Measurements from ENCODE around the gene CHD6. TPM values are rescaled to one million over a fixed set of nuclear protein-coding genes. Genes with fewer than 3 reads are reported as not detected.

The CHD6 gene
- total RNA-seq, 4 donors from 2014 or later = 21.5 to 130 (median 33.6) TPM

DNA sequence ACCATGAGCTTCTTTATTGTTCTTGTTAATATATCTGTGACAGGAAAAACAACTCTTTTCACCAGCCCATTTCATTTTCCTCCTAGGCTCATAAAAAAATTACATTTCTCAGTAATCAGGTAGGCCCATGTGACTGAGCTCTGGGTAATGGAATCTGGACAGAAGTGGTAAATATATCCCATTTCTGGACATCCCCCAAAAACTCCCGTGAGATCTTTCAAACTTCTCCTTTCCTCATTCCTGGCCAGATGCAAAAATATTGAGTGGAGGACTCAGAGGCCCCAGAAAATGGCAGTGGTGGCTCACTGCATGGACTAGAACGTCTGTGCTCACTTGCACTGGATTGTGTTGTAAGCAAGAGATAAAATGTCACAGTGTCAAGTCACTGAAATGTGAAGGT is 3.8 kb upstream of the CHD6 start:
- no peaks in the 10 kb centered on the region for H3K27me3 ChIP-seq
- no peak overlapping the region for H3K27ac ChIP-seq
- H3K4me1 ChIP-seq = peaks cover 0 to 5% (median 4%) of the 10 kb centered on the region in 4 donors
- H3K9me3 ChIP-seq = no peaks in the 10 kb centered on the region
- H3K36me3 ChIP-seq = no peaks in the 10 kb centered on the region
- DNase-seq = no peak
- TF ChIP-seq CTCF (IDR thresholded peaks at IDR 0.05) (no peak), POLR2A (IDR thresholded peaks at IDR 0.05) (no peak)
- no peak overlapping the region for H3K4me3 ChIP-seq

DNA sequence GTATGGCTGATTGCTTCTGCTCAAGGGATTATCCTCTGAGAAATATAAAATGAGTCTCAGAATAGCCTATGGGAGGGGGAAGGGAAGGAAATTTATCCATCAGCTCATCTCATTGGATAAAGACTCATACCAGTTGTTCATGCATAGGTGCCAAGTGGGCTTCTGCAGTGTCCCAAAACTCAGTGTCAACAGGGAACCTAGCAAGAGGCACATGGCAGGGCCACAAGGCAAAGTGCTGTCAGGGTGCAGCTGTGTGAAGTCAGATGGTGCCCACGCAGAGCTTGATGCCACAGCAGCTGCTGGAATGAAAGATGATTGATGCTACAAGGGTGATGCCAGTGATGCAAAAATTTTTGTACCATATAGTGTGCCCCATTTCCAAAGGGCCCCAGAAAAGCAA is 3.2 kb upstream of the CHD6 start:
- no peaks in the 10 kb centered on the region for H3K36me3 ChIP-seq
- H3K9me3 ChIP-seq = no peaks in the 10 kb centered on the region
- no peak overlapping the region for H3K4me3 ChIP-seq
- DNase-seq = no peak
- H3K27ac ChIP-seq = no peak overlapping the region
- TF ChIP-seq CTCF (IDR thresholded peaks at IDR 0.05) (no peak), POLR2A (IDR thresholded peaks at IDR 0.05) (no peak)
- peaks cover 0 to 11% (median 7%) of the 10 kb centered on the region in 4 donors for H3K4me1 ChIP-seq
- no peaks in the 10 kb centered on the region for H3K27me3 ChIP-seq

- TF ChIP-seq CTCF (IDR thresholded peaks at IDR 0.05) (no peak), POLR2A (IDR thresholded peaks at IDR 0.05) (no peak)
- no peak for DNase-seq
- Histone ChIP-seq H3K36me3 (no peaks in the 10 kb centered on the region), H3K4me3 (no peak overlapping the region), H3K4me1 (peaks cover 0 to 11% (median 8%) of the 10 kb centered on the region in 4 donors), H3K27me3 (no peaks in the 10 kb centered on the region), H3K9me3 (no peaks in the 10 kb centered on the region), H3K27ac (peak overlapping the region in 1 of 4 donors; percentile 40)
These were observed 1.4 kb upstream of the CHD6 start for GRCh38 chr20:41619360-41620100.

DNA sequence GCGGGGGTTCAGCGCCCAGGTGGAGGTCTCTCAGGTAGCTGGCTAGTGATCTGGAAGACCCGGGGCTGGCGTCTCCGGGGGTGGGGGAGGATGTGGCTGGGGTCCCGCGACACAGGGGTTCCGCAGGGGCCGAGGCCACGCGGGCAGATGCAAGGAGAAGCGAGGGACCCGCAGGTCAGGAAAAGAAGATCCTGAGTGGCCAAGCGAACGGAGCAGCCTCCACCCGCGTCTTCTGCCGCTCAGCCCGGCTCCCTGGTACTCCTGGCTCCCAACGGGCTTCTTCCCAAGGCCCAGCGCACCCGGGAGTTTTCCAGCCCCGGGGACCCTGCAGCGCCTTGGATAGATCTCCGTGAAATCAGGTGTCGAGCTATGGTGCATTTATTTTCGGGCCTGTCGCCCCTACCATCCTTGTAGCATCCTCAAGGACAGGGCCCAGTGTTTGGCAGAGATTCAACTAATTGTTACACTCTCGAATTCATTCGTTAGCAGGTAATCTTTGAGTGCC is 682 bp upstream of the CHD6 start:
- Histone ChIP-seq H3K4me1 (peaks cover 0 to 11% (median 8%) of the 10 kb centered on the region in 4 donors), H3K27ac (peak overlapping the region in 3 of 4 donors; percentile 40 to 81 (median 50)), H3K9me3 (no peaks in the 10 kb centered on the region), H3K4me3 (peak overlapping the region; percentile 77 to 99 (median 86)), H3K27me3 (no peaks in the 10 kb centered on the region), H3K36me3 (no peaks in the 10 kb centered on the region)
- no peak for TF ChIP-seq POLR2A (IDR thresholded peaks at IDR 0.05)
- peak in 1 of 3 donors; percentile 15 for DNase-seq

GRCh38 chr20:41617059-41617901 is 897 bp downstream of the CHD6 start:
- Histone ChIP-seq H3K4me3 (peak overlapping the region; percentile 77 to 99 (median 86)), H3K27me3 (no peaks in the 10 kb centered on the region), H3K4me1 (peaks cover 0 to 11% (median 8%) of the 10 kb centered on the region in 4 donors), H3K36me3 (no peaks in the 10 kb centered on the region), H3K9me3 (no peaks in the 10 kb centered on the region), H3K27ac (peak overlapping the region; percentile 35 to 85 (median 79))
- TF ChIP-seq CTCF (IDR thresholded peaks at IDR 0.05) (no peak), POLR2A (IDR thresholded peaks at IDR 0.05) (no peak)
- peak; percentile 51 to 57 (median 56) for DNase-seq
